HepG2 (cell line): ENCODE data around the gene INTS2. TPM values are rescaled to one million over a fixed set of nuclear protein-coding genes. Genes with fewer than 3 reads are reported as not detected.

ENCODE experiments used
- GLI4 ChIP-seq: sonication (generic); formaldehyde crosslinking; IDR thresholded peaks from 2 replicates; pipeline ENCODE4 v1.5.1; 2020; ENCODE audit warnings: missing genetic modification reagents, mild to moderate bottlenecking, moderate library complexity, borderline replicate concordance
- MTF1 ChIP-seq: sonication (generic); formaldehyde crosslinking; IDR thresholded peaks from 2 replicates; pipeline ENCODE4 v1.5.0; 2020; ENCODE audit warnings: missing genetic modification reagents
- TEAD3 ChIP-seq: optimal IDR thresholded peaks from 2 replicates; pipeline ENCODE3; 2016; ENCODE audit warnings: borderline replicate concordance
- TP53 ChIP-seq: sonication (generic); formaldehyde crosslinking; conservative IDR thresholded peaks from 2 replicates; pipeline ENCODE4 v1.4.0; 2020; ENCODE audit warnings: missing genetic modification reagents
- ZNF124 ChIP-seq: sonication (generic); formaldehyde crosslinking; IDR thresholded peaks from 2 replicates; pipeline ENCODE4 v1.4.0; 2020; ENCODE audit warnings: missing genetic modification reagents
- ZNF562 ChIP-seq: sonication (generic); formaldehyde crosslinking; IDR thresholded peaks from 2 replicates; pipeline ENCODE4 v1.8.0; 2022; ENCODE audit warnings: missing genetic modification reagents, borderline replicate concordance
- ZNF790 ChIP-seq: sonication (generic); formaldehyde crosslinking; IDR thresholded peaks from 2 replicates; pipeline ENCODE4 v1.8.0; 2022; ENCODE audit warnings: missing genetic modification reagents, mild to moderate bottlenecking, borderline replicate concordance
- polyA plus RNA-seq, 8 experiments: library from polyadenylated mRNA; depleted of rRNA in 3 of 8; stranded (reverse) in 7 of 8; unstranded in 1 of 8; fragments of >200 nt; fragmentation: Illumina TruSeq in 4 of 8; extraction: Trizol in 4 of 8; gene quantifications; 2 replicates each; pipeline versions ENCODE4 v1.2.1 to v1.2.3, GENCODE V29; 2011 to 2016; ENCODE audit warnings: low read depth in 4 of 8, missing spikeins in 1 of 8, mixed read lengths in 1 of 8; ENCODE audit not compliant: insufficient read depth in 1 of 8
- total RNA-seq, 5 experiments: library from RNA; depleted of rRNA; stranded (reverse); fragments of >200 nt; fragmentation: Illumina TruSeq; extraction: Trizol; gene quantifications; 2 replicates each; pipeline ENCODE4 v1.2.3, GENCODE V29; 2016; ENCODE audit warnings: low read depth in 1 of 5
- TF ChIP-seq, protein P1 (sequence below): sonication (generic); formaldehyde crosslinking; IDR thresholded peaks from 2 replicates; pipeline ENCODE4 v1.5.0; 2020; ENCODE audit warnings: mild to moderate bottlenecking, missing genetic modification reagents
- TF ChIP-seq, protein P2 (sequence below): sonication (generic); formaldehyde crosslinking; IDR thresholded peaks from 2 replicates; pipeline ENCODE4 v1.4.0; 2020; ENCODE audit warnings: mild to moderate bottlenecking, missing genetic modification reagents
- TF ChIP-seq, protein P3 (sequence below): IDR thresholded peaks from 2 replicates; pipeline ENCODE4 v1.6.1; 2016; ENCODE audit warnings: low read depth, missing genetic modification reagents, missing compliant biosample characterization
- TF ChIP-seq, protein P4 (sequence below): sonication (generic); formaldehyde crosslinking; conservative IDR thresholded peaks from 2 replicates; pipeline ENCODE4 v1.4.0; 2020; ENCODE audit warnings: missing genetic modification reagents
- TF ChIP-seq, protein P5 (sequence below): sonication (generic); formaldehyde crosslinking; IDR thresholded peaks from 2 replicates; pipeline ENCODE4 v1.4.0; 2020; ENCODE audit warnings: missing genetic modification reagents, borderline replicate concordance

INTS2 gene
- total and polyA plus RNA-seq, 2 of the 13 experiments (the other 11 are each of a cell fraction or from before 2014, with no cell fraction given) = 20.5 to 30.2 TPM

- TF ChIP-seq, protein P1, sequence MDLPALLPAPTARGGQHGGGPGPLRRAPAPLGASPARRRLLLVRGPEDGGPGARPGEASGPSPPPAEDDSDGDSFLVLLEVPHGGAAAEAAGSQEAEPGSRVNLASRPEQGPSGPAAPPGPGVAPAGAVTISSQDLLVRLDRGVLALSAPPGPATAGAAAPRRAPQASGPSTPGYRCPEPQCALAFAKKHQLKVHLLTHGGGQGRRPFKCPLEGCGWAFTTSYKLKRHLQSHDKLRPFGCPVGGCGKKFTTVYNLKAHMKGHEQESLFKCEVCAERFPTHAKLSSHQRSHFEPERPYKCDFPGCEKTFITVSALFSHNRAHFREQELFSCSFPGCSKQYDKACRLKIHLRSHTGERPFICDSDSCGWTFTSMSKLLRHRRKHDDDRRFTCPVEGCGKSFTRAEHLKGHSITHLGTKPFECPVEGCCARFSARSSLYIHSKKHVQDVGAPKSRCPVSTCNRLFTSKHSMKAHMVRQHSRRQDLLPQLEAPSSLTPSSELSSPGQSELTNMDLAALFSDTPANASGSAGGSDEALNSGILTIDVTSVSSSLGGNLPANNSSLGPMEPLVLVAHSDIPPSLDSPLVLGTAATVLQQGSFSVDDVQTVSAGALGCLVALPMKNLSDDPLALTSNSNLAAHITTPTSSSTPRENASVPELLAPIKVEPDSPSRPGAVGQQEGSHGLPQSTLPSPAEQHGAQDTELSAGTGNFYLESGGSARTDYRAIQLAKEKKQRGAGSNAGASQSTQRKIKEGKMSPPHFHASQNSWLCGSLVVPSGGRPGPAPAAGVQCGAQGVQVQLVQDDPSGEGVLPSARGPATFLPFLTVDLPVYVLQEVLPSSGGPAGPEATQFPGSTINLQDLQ (CRISPR knock-in tag) = no peak
- TF ChIP-seq, protein P2, sequence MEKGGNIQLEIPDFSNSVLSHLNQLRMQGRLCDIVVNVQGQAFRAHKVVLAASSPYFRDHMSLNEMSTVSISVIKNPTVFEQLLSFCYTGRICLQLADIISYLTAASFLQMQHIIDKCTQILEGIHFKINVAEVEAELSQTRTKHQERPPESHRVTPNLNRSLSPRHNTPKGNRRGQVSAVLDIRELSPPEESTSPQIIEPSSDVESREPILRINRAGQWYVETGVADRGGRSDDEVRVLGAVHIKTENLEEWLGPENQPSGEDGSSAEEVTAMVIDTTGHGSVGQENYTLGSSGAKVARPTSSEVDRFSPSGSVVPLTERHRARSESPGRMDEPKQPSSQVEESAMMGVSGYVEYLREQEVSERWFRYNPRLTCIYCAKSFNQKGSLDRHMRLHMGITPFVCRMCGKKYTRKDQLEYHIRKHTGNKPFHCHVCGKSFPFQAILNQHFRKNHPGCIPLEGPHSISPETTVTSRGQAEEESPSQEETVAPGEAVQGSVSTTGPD (CRISPR knock-in tag) = no peak
- 0 out of 2 replicates have a peak, but pooled peaks have one; percentile 50 for TF ChIP-seq GLI4 (CRISPR knock-in tag)
- peak; percentile 30 for TF ChIP-seq TEAD3 (CRISPR knock-in tag)
- no peak for TF ChIP-seq ZNF562 (CRISPR knock-in tag)
- TF ChIP-seq TP53 = no peak
- TF ChIP-seq MTF1 (CRISPR knock-in tag) = no peak
- TF ChIP-seq, protein P3, sequence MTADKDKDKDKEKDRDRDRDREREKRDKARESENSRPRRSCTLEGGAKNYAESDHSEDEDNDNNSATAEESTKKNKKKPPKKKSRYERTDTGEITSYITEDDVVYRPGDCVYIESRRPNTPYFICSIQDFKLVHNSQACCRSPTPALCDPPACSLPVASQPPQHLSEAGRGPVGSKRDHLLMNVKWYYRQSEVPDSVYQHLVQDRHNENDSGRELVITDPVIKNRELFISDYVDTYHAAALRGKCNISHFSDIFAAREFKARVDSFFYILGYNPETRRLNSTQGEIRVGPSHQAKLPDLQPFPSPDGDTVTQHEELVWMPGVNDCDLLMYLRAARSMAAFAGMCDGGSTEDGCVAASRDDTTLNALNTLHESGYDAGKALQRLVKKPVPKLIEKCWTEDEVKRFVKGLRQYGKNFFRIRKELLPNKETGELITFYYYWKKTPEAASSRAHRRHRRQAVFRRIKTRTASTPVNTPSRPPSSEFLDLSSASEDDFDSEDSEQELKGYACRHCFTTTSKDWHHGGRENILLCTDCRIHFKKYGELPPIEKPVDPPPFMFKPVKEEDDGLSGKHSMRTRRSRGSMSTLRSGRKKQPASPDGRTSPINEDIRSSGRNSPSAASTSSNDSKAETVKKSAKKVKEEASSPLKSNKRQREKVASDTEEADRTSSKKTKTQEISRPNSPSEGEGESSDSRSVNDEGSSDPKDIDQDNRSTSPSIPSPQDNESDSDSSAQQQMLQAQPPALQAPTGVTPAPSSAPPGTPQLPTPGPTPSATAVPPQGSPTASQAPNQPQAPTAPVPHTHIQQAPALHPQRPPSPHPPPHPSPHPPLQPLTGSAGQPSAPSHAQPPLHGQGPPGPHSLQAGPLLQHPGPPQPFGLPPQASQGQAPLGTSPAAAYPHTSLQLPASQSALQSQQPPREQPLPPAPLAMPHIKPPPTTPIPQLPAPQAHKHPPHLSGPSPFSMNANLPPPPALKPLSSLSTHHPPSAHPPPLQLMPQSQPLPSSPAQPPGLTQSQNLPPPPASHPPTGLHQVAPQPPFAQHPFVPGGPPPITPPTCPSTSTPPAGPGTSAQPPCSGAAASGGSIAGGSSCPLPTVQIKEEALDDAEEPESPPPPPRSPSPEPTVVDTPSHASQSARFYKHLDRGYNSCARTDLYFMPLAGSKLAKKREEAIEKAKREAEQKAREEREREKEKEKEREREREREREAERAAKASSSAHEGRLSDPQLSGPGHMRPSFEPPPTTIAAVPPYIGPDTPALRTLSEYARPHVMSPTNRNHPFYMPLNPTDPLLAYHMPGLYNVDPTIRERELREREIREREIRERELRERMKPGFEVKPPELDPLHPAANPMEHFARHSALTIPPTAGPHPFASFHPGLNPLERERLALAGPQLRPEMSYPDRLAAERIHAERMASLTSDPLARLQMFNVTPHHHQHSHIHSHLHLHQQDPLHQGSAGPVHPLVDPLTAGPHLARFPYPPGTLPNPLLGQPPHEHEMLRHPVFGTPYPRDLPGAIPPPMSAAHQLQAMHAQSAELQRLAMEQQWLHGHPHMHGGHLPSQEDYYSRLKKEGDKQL = no peak
- TF ChIP-seq, protein P4, sequence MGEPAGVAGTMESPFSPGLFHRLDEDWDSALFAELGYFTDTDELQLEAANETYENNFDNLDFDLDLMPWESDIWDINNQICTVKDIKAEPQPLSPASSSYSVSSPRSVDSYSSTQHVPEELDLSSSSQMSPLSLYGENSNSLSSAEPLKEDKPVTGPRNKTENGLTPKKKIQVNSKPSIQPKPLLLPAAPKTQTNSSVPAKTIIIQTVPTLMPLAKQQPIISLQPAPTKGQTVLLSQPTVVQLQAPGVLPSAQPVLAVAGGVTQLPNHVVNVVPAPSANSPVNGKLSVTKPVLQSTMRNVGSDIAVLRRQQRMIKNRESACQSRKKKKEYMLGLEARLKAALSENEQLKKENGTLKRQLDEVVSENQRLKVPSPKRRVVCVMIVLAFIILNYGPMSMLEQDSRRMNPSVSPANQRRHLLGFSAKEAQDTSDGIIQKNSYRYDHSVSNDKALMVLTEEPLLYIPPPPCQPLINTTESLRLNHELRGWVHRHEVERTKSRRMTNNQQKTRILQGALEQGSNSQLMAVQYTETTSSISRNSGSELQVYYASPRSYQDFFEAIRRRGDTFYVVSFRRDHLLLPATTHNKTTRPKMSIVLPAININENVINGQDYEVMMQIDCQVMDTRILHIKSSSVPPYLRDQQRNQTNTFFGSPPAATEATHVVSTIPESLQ = no peak
- TF ChIP-seq ZNF790 (CRISPR knock-in tag) = no peak
- TF ChIP-seq, protein P5, sequence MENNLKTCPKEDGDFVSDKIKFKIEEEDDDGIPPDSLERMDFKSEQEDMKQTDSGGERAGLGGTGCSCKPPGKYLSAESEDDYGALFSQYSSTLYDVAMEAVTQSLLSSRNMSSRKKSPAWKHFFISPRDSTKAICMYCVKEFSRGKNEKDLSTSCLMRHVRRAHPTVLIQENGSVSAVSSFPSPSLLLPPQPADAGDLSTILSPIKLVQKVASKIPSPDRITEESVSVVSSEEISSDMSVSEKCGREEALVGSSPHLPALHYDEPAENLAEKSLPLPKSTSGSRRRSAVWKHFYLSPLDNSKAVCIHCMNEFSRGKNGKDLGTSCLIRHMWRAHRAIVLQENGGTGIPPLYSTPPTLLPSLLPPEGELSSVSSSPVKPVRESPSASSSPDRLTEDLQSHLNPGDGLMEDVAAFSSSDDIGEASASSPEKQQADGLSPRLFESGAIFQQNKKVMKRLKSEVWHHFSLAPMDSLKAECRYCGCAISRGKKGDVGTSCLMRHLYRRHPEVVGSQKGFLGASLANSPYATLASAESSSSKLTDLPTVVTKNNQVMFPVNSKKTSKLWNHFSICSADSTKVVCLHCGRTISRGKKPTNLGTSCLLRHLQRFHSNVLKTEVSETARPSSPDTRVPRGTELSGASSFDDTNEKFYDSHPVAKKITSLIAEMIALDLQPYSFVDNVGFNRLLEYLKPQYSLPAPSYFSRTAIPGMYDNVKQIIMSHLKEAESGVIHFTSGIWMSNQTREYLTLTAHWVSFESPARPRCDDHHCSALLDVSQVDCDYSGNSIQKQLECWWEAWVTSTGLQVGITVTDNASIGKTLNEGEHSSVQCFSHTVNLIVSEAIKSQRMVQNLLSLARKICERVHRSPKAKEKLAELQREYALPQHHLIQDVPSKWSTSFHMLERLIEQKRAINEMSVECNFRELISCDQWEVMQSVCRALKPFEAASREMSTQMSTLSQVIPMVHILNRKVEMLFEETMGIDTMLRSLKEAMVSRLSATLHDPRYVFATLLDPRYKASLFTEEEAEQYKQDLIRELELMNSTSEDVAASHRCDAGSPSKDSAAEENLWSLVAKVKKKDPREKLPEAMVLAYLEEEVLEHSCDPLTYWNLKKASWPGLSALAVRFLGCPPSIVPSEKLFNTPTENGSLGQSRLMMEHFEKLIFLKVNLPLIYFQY (CRISPR knock-in tag) = no peak; the same call in 1 of the 2 replicates
- no peak; the same call in 1 of the 2 replicates for TF ChIP-seq ZNF124 (CRISPR knock-in tag)
These were observed 64.6 kb downstream of the INTS2 start, which contains the start of gene BRIP1 (continued) for GRCh38 chr17:61862975-61863800.
